Measurements from ENCODE around the gene UBN2.

UBN2 gene

GRCh38 chr7:139230774-139231512 is at the start of gene UBN2:
TSS of gene UBN2 (plus strand) at chr7:139231237. CDS start at chr7:139231485, 248 bp downstream.
- TF ChIP-seq CTCF (IDR thresholded peaks at IDR 0.05): no peak

GRCh38 chr7:139181404-139181803 is 49.6 kb upstream of the UBN2 start:
- TF ChIP-seq CTCF (IDR thresholded peaks at IDR 0.05): no peak

- TF ChIP-seq CTCF (IDR thresholded peaks at IDR 0.05): no peak
These were observed 48.7 kb upstream of the UBN2 start for GRCh38 chr7:139182363-139182762.

DNA sequence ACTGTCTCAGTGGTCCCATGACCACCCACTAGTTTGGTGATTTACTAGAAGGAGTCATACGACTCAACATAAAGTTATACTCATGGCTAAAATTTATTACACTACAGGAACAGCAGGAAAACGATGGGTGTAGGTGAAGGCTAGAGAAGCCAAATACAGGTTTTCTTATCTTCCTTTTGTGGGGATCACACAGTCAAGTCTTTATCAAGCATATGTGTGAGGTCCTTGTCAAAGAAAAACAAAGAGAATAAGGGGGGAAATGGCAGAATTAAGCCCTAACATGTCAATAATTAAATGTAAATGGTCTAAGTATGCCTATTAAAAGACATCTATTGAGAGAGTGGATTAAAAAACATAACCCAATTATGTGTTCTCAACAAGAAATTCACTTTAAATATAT is 47.8 kb upstream of the UBN2 start:
- no peak for TF ChIP-seq CTCF (IDR thresholded peaks at IDR 0.05)

- TF ChIP-seq CTCF (IDR thresholded peaks at IDR 0.05): no peak
These were observed 47.1 kb upstream of the UBN2 start for GRCh38 chr7:139183878-139184338.

- TF ChIP-seq CTCF (IDR thresholded peaks at IDR 0.05): no peak
These were observed 44.9 kb upstream of the UBN2 start for GRCh38 chr7:139186146-139186545.

DNA sequence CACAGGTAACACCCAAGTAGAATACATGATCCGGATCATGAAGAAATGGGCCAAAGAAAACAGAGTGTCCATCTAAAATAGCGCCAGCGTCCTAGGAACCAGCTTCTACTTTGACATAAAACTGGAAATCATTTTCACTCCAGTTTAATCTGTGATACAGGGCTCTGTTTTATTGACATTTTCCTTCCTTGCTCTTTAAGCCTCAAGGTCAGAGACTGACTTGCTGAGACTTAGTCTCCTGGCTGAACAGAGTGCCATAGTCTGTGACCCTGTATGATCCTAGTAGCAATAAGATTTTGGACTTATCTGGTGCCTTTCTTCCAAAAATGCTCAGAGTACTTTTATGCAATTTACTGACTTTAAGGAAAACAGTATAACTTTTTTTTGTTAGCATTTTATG is 41.7 kb upstream of the UBN2 start:
- TF ChIP-seq CTCF (IDR thresholded peaks at IDR 0.05): no peak
